Measurements from ENCODE around the gene DGKB.

Gene DGKB

GRCh38 chr7:14137676-14138075 lies 764.9 kb downstream of the DGKB start:
- H3K4me1 ChIP-seq (ENCODE audit: control insufficient read depth, insufficient read depth, low read depth, low read length): no peaks in the 10 kb centered on the region
- no peaks in the 10 kb centered on the region for H3K27me3 ChIP-seq (ENCODE audit: control insufficient read depth in 1 of 2, insufficient read depth in 1 of 2, low read length in 2 of 2)
- H3K23ac ChIP-seq (ENCODE audit: low read length in 2 of 2): no peak overlapping the region
- H3K4ac ChIP-seq (ENCODE audit: low read depth in 1 of 2, low read length in 2 of 2): no peak overlapping the region
- H2AK5ac ChIP-seq (ENCODE audit: low read length, severe bottlenecking): no peak overlapping the region
- no peak overlapping the region for H3K27ac ChIP-seq (ENCODE audit: low read length, poor library complexity, severe bottlenecking)
- WGBS: 91% methylated on average over 1 of the region's 2 CpGs
- H3K9me3 ChIP-seq (ENCODE audit: control insufficient read depth, low read length): no peaks in the 10 kb centered on the region
- no peaks in the 10 kb centered on the region for H3K36me3 ChIP-seq (ENCODE audit: control insufficient read depth in 1 of 2, insufficient read depth in 2 of 2, low read depth in 1 of 2, low read length in 2 of 2)
- no peak overlapping the region for H2AFZ ChIP-seq (ENCODE audit: low read depth, low read length)
- H3K18ac ChIP-seq (ENCODE audit: low read depth in 1 of 2, low read length in 2 of 2): no peak overlapping the region
- H3K79me1 ChIP-seq (replicated peaks; ENCODE audit: low read length, poor library complexity, severe bottlenecking): no peaks in the 10 kb centered on the region
- no peak overlapping the region for H2BK15ac ChIP-seq (ENCODE audit: low read depth, poor library complexity, severe bottlenecking)
- no peak for DNase-seq
- no peak overlapping the region for H4K91ac ChIP-seq (ENCODE audit: low read length)
- H2BK5ac ChIP-seq (ENCODE audit: low read depth, low read length, poor library complexity, severe bottlenecking): no peak overlapping the region
- H2BK12ac ChIP-seq (ENCODE audit: low read length in 2 of 2): no peak overlapping the region
- no peak overlapping the region for H3K9ac ChIP-seq (ENCODE audit: low read length)
- no peak overlapping the region for H3K14ac ChIP-seq (ENCODE audit: low read length in 2 of 2)
- H2BK120ac ChIP-seq (ENCODE audit: low read depth, low read length): no peak overlapping the region
- no peak overlapping the region for H3K4me2 ChIP-seq (ENCODE audit: low read length, poor library complexity, severe bottlenecking)
- H3K4me3 ChIP-seq (ENCODE audit: insufficient read depth in 1 of 2, low read depth in 1 of 2, low read length in 2 of 2): no peak overlapping the region
- H4K8ac ChIP-seq (ENCODE audit: low read length): no peak overlapping the region

GRCh38 chr7:14133752-14134151 lies 768.8 kb downstream of the DGKB start:
- Histone ChIP-seq H2BK5ac (ENCODE audit: low read depth, low read length, poor library complexity, severe bottlenecking) (no peak overlapping the region), H3K23ac (ENCODE audit: low read length in 2 of 2) (no peak overlapping the region), H3K4me2 (ENCODE audit: low read length, poor library complexity, severe bottlenecking) (no peak overlapping the region), H3K4me1 (ENCODE audit: control insufficient read depth, insufficient read depth, low read depth, low read length) (no peaks in the 10 kb centered on the region), H3K9ac (ENCODE audit: low read length) (no peak overlapping the region), H3K36me3 (ENCODE audit: control insufficient read depth in 1 of 2, insufficient read depth in 2 of 2, low read depth in 1 of 2, low read length in 2 of 2) (no peaks in the 10 kb centered on the region), H4K91ac (ENCODE audit: low read length) (no peak overlapping the region), H3K4me3 (ENCODE audit: insufficient read depth in 1 of 2, low read depth in 1 of 2, low read length in 2 of 2) (no peak overlapping the region), H2AFZ (ENCODE audit: low read depth, low read length) (no peak overlapping the region), H3K9me3 (ENCODE audit: control insufficient read depth, low read length) (no peaks in the 10 kb centered on the region), H3K18ac (ENCODE audit: low read depth in 1 of 2, low read length in 2 of 2) (no peak overlapping the region), H3K14ac (ENCODE audit: low read length in 2 of 2) (no peak overlapping the region), H2BK15ac (ENCODE audit: low read depth, poor library complexity, severe bottlenecking) (no peak overlapping the region), H4K8ac (ENCODE audit: low read length) (no peak overlapping the region), H3K79me1 (replicated peaks; ENCODE audit: low read length, poor library complexity, severe bottlenecking) (no peaks in the 10 kb centered on the region), H3K27ac (ENCODE audit: low read length, poor library complexity, severe bottlenecking) (no peak overlapping the region), H2BK12ac (ENCODE audit: low read length in 2 of 2) (no peak overlapping the region), H2BK120ac (ENCODE audit: low read depth, low read length) (no peak overlapping the region), H3K4ac (ENCODE audit: low read depth in 1 of 2, low read length in 2 of 2) (no peak overlapping the region), H3K27me3 (ENCODE audit: control insufficient read depth in 1 of 2, insufficient read depth in 1 of 2, low read length in 2 of 2) (no peaks in the 10 kb centered on the region), H2AK5ac (ENCODE audit: low read length, severe bottlenecking) (no peak overlapping the region)
- peak; percentile 15 for DNase-seq
- WGBS: 91% methylated on average over 1 of the region's 1 CpG

- Histone ChIP-seq H3K9me3 (ENCODE audit: control insufficient read depth, low read length) (no peaks in the 10 kb centered on the region), H3K23ac (ENCODE audit: low read length in 2 of 2) (no peak overlapping the region), H3K4me1 (ENCODE audit: control insufficient read depth, insufficient read depth, low read depth, low read length) (no peaks in the 10 kb centered on the region), H4K91ac (ENCODE audit: low read length) (no peak overlapping the region), H2AK5ac (ENCODE audit: low read length, severe bottlenecking) (no peak overlapping the region), H2AFZ (ENCODE audit: low read depth, low read length) (peak overlapping the region; percentile 58), H3K27ac (ENCODE audit: low read length, poor library complexity, severe bottlenecking) (no peak overlapping the region), H3K79me1 (replicated peaks; ENCODE audit: low read length, poor library complexity, severe bottlenecking) (no peaks in the 10 kb centered on the region), H2BK5ac (ENCODE audit: low read depth, low read length, poor library complexity, severe bottlenecking) (no peak overlapping the region), H3K18ac (ENCODE audit: low read depth in 1 of 2, low read length in 2 of 2) (no peak overlapping the region), H3K36me3 (ENCODE audit: control insufficient read depth in 1 of 2, insufficient read depth in 2 of 2, low read depth in 1 of 2, low read length in 2 of 2) (no peaks in the 10 kb centered on the region), H4K8ac (ENCODE audit: low read length) (no peak overlapping the region), H2BK12ac (ENCODE audit: low read length in 2 of 2) (no peak overlapping the region), H3K4ac (ENCODE audit: low read depth in 1 of 2, low read length in 2 of 2) (no peak overlapping the region), H2BK120ac (ENCODE audit: low read depth, low read length) (no peak overlapping the region), H2BK15ac (ENCODE audit: low read depth, poor library complexity, severe bottlenecking) (no peak overlapping the region), H3K27me3 (ENCODE audit: control insufficient read depth in 1 of 2, insufficient read depth in 1 of 2, low read length in 2 of 2) (no peaks in the 10 kb centered on the region), H3K9ac (ENCODE audit: low read length) (no peak overlapping the region), H3K14ac (ENCODE audit: low read length in 2 of 2) (peak overlapping the region in 1 of 2 experiments; percentile 4), H3K4me3 (ENCODE audit: insufficient read depth in 1 of 2, low read depth in 1 of 2, low read length in 2 of 2) (no peak overlapping the region), H3K4me2 (ENCODE audit: low read length, poor library complexity, severe bottlenecking) (no peak overlapping the region)
- 82% methylated on average over 3 of the region's 3 CpGs for WGBS
- DNase-seq: peak; percentile 28
Observed at GRCh38 chr7:14125998-14126397, 776.6 kb downstream of the DGKB start.

GRCh38 chr7:14124716-14125115 lies 777.8 kb downstream of the DGKB start:
- DNase-seq: no peak
- Histone ChIP-seq H3K4me2 (ENCODE audit: low read length, poor library complexity, severe bottlenecking) (no peak overlapping the region), H3K4ac (ENCODE audit: low read depth in 1 of 2, low read length in 2 of 2) (no peak overlapping the region), H4K91ac (ENCODE audit: low read length) (no peak overlapping the region), H3K23ac (ENCODE audit: low read length in 2 of 2) (no peak overlapping the region), H3K9me3 (ENCODE audit: control insufficient read depth, low read length) (no peaks in the 10 kb centered on the region), H2BK5ac (ENCODE audit: low read depth, low read length, poor library complexity, severe bottlenecking) (no peak overlapping the region), H2BK15ac (ENCODE audit: low read depth, poor library complexity, severe bottlenecking) (no peak overlapping the region), H3K9ac (ENCODE audit: low read length) (no peak overlapping the region), H3K79me1 (replicated peaks; ENCODE audit: low read length, poor library complexity, severe bottlenecking) (no peaks in the 10 kb centered on the region), H3K27me3 (ENCODE audit: control insufficient read depth in 1 of 2, insufficient read depth in 1 of 2, low read length in 2 of 2) (no peaks in the 10 kb centered on the region), H3K36me3 (ENCODE audit: control insufficient read depth in 1 of 2, insufficient read depth in 2 of 2, low read depth in 1 of 2, low read length in 2 of 2) (no peaks in the 10 kb centered on the region), H3K4me1 (ENCODE audit: control insufficient read depth, insufficient read depth, low read depth, low read length) (no peaks in the 10 kb centered on the region), H4K8ac (ENCODE audit: low read length) (no peak overlapping the region), H2AFZ (ENCODE audit: low read depth, low read length) (no peak overlapping the region), H3K14ac (ENCODE audit: low read length in 2 of 2) (no peak overlapping the region), H3K18ac (ENCODE audit: low read depth in 1 of 2, low read length in 2 of 2) (no peak overlapping the region), H2BK120ac (ENCODE audit: low read depth, low read length) (no peak overlapping the region), H2BK12ac (ENCODE audit: low read length in 2 of 2) (no peak overlapping the region), H3K4me3 (ENCODE audit: insufficient read depth in 1 of 2, low read depth in 1 of 2, low read length in 2 of 2) (no peak overlapping the region), H2AK5ac (ENCODE audit: low read length, severe bottlenecking) (no peak overlapping the region), H3K27ac (ENCODE audit: low read length, poor library complexity, severe bottlenecking) (no peak overlapping the region)
- 80% methylated on average over 2 of the region's 2 CpGs for WGBS
